ENCODE measurements around the gene CPSF4.

The CPSF4 gene

DNA sequence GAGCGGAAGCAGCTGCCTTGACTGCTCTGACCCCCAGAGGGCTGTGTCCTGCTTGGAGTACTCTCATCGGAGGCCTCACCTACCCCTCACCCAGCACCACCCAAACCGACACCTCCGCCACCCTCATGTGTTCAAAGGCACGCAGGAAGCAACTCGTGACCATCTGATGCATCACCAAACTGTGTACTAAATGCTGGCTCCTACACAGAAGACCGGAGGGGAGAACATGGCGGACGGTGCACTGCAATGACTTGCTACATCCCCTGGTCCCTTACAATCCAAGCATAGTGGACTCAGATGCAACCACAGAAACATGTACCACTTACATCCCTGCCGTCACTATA lies 33.8 kb upstream of the CPSF4 start:
- no peak overlapping the region for H3K9ac ChIP-seq (ENCODE audit: low read length)

GRCh38 chr7:99406557-99406956 lies 32.2 kb upstream of the CPSF4 start:
- no peaks in the 10 kb centered on the region for H3K27me3 ChIP-seq (ENCODE audit: low read length)
- peaks cover 14% of the 10 kb centered on the region; the same call in 1 of the 2 replicates for H3K36me3 ChIP-seq (ENCODE audit: low read length)
- TF ChIP-seq EZH2phosphoT487 (conservative IDR thresholded peaks at IDR 0.05; ENCODE audit: low read length), result no peak
- TF ChIP-seq, protein P1, sequence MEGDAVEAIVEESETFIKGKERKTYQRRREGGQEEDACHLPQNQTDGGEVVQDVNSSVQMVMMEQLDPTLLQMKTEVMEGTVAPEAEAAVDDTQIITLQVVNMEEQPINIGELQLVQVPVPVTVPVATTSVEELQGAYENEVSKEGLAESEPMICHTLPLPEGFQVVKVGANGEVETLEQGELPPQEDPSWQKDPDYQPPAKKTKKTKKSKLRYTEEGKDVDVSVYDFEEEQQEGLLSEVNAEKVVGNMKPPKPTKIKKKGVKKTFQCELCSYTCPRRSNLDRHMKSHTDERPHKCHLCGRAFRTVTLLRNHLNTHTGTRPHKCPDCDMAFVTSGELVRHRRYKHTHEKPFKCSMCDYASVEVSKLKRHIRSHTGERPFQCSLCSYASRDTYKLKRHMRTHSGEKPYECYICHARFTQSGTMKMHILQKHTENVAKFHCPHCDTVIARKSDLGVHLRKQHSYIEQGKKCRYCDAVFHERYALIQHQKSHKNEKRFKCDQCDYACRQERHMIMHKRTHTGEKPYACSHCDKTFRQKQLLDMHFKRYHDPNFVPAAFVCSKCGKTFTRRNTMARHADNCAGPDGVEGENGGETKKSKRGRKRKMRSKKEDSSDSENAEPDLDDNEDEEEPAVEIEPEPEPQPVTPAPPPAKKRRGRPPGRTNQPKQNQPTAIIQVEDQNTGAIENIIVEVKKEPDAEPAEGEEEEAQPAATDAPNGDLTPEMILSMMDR (IDR thresholded peaks at IDR 0.05; ENCODE audit: insufficient read depth, low read length, poor library complexity, severe bottlenecking), result no peak
- H3K4me3 ChIP-seq (ENCODE audit: insufficient read depth, low read length, poor library complexity, severe bottlenecking), result peak overlapping the region; percentile 73
- peak overlapping the region; percentile 83; the same call in 1 of the 2 replicates for H3K27ac ChIP-seq (ENCODE audit: low read depth, low read length)
- H3K9ac ChIP-seq (ENCODE audit: low read length), result peak overlapping the region; percentile 95
- H3K4me2 ChIP-seq (ENCODE audit: low read depth, low read length, poor library complexity, severe bottlenecking), result peak overlapping the region; percentile 85
- no peaks in the 10 kb centered on the region for H3K9me3 ChIP-seq (ENCODE audit: insufficient read depth, low read length)
- no peak overlapping the region for H2AFZ ChIP-seq (ENCODE audit: low read depth, low read length, severe bottlenecking)
- H3K9me2 ChIP-seq (replicated peaks; ENCODE audit: insufficient read depth, low read length), result no peaks in the 10 kb centered on the region
- peaks cover 6% of the 10 kb centered on the region for H3F3A ChIP-seq (ENCODE audit: insufficient read depth)
- peaks cover 71% of the 10 kb centered on the region for H3K79me2 ChIP-seq (ENCODE audit: insufficient read depth, low read length)
- H4K20me1 ChIP-seq (ENCODE audit: low read depth, low read length), result no peaks in the 10 kb centered on the region; the same call in 1 of the 2 replicates

More for the DNA sequence above, 33.8 kb upstream of the CPSF4 start:
- Histone ChIP-seq H3K27ac (ENCODE audit: low read depth, low read length) (no peak overlapping the region), H3K9me2 (replicated peaks; ENCODE audit: insufficient read depth, low read length) (no peaks in the 10 kb centered on the region), H3K27me3 (ENCODE audit: low read length) (no peaks in the 10 kb centered on the region), H3K36me3 (ENCODE audit: low read length) (peaks cover 3% of the 10 kb centered on the region; the same call in 1 of the 2 replicates), H3K79me2 (ENCODE audit: insufficient read depth, low read length) (peaks cover 59% of the 10 kb centered on the region), H3K4me3 (ENCODE audit: insufficient read depth, low read length, poor library complexity, severe bottlenecking) (no peak overlapping the region), H3F3A (ENCODE audit: insufficient read depth) (peaks cover 6% of the 10 kb centered on the region), H2AFZ (ENCODE audit: low read depth, low read length, severe bottlenecking) (no peak overlapping the region), H3K9me3 (ENCODE audit: insufficient read depth, low read length) (no peaks in the 10 kb centered on the region), H4K20me1 (ENCODE audit: low read depth, low read length) (no peaks in the 10 kb centered on the region; the same call in 1 of the 2 replicates), H3K4me2 (ENCODE audit: low read depth, low read length, poor library complexity, severe bottlenecking) (no peak overlapping the region)
- TF ChIP-seq EZH2phosphoT487 (conservative IDR thresholded peaks at IDR 0.05; ENCODE audit: low read length), result no peak
- TF ChIP-seq, protein P1 (IDR thresholded peaks at IDR 0.05; ENCODE audit: insufficient read depth, low read length, poor library complexity, severe bottlenecking), result no peak

DNA sequence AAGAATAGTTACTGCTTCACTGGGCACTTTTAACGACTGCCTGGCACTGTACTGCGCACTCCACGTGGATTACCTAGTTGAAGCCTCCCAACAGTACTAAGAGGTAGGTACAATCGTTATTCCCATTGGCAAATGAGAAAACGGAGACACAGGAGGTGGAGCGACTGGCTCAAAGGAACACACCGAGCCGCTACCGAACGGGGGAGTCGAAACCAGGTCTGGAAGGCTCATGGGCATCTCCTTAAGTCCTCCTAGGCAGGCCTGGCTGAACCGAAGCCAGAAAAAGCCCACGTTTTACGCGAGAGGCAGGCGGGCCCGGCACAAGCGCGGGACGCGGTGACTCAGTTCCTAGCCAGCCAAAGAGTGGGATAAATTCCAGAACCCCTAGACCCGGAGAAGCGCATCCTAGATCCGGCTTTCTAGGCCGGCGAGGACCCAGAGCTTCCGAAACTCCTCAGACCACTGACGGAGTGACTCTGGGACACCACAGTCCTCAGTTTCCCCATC lies 30.8 kb upstream of the CPSF4 start:
- Histone ChIP-seq H3K4me2 (ENCODE audit: low read depth, low read length, poor library complexity, severe bottlenecking) (peak overlapping the region; percentile 85), H4K20me1 (ENCODE audit: low read depth, low read length) (no peaks in the 10 kb centered on the region; the same call in 1 of the 2 replicates), H3K4me3 (ENCODE audit: insufficient read depth, low read length, poor library complexity, severe bottlenecking) (peak overlapping the region; percentile 73), H3K36me3 (ENCODE audit: low read length) (peaks cover 15% of the 10 kb centered on the region; the same call in 1 of the 2 replicates), H2AFZ (ENCODE audit: low read depth, low read length, severe bottlenecking) (peak overlapping the region; percentile 85), H3K9me3 (ENCODE audit: insufficient read depth, low read length) (no peaks in the 10 kb centered on the region), H3K27ac (ENCODE audit: low read depth, low read length) (peak overlapping the region; percentile 83), H3K27me3 (ENCODE audit: low read length) (no peaks in the 10 kb centered on the region), H3K79me2 (ENCODE audit: insufficient read depth, low read length) (peaks cover 71% of the 10 kb centered on the region), H3K9ac (ENCODE audit: low read length) (peak overlapping the region; percentile 95), H3F3A (ENCODE audit: insufficient read depth) (peaks cover 6% of the 10 kb centered on the region), H3K9me2 (replicated peaks; ENCODE audit: insufficient read depth, low read length) (no peaks in the 10 kb centered on the region)
- TF ChIP-seq EZH2phosphoT487 (conservative IDR thresholded peaks at IDR 0.05; ENCODE audit: low read length), result no peak
- TF ChIP-seq, protein P1 (IDR thresholded peaks at IDR 0.05; ENCODE audit: insufficient read depth, low read length, poor library complexity, severe bottlenecking), result no peak
